ENCODE data around the gene KLHL1.

The KLHL1 gene

DNA sequence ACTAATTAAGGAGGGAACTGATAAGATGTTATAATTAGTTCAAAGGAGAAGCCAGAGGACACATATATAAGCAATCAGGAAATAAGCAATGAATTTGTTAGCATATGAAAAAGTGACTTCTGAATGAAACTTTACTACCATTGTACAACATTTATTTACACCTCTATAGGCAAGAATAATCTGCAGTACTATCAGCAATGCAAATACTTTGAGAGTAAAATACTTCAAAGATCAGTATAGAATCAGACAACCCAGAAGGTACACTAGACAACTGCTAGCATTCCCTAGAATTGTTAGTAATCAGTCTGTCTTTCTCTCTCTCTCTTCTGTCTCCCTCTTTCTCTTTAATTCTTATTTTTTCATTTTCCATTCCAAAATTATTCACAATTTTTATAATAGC is 197.5 kb downstream of the KLHL1 start:
- TF ChIP-seq, protein P1, sequence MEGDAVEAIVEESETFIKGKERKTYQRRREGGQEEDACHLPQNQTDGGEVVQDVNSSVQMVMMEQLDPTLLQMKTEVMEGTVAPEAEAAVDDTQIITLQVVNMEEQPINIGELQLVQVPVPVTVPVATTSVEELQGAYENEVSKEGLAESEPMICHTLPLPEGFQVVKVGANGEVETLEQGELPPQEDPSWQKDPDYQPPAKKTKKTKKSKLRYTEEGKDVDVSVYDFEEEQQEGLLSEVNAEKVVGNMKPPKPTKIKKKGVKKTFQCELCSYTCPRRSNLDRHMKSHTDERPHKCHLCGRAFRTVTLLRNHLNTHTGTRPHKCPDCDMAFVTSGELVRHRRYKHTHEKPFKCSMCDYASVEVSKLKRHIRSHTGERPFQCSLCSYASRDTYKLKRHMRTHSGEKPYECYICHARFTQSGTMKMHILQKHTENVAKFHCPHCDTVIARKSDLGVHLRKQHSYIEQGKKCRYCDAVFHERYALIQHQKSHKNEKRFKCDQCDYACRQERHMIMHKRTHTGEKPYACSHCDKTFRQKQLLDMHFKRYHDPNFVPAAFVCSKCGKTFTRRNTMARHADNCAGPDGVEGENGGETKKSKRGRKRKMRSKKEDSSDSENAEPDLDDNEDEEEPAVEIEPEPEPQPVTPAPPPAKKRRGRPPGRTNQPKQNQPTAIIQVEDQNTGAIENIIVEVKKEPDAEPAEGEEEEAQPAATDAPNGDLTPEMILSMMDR (IDR thresholded peaks at IDR 0.05; ENCODE audit: low read length, missing control alignments): no peak
- no peak for DNase-seq (ENCODE audit: low read depth)
- H3K4me3 ChIP-seq (replicated peaks; ENCODE audit: low read depth, low read length): no peak overlapping the region

DNA sequence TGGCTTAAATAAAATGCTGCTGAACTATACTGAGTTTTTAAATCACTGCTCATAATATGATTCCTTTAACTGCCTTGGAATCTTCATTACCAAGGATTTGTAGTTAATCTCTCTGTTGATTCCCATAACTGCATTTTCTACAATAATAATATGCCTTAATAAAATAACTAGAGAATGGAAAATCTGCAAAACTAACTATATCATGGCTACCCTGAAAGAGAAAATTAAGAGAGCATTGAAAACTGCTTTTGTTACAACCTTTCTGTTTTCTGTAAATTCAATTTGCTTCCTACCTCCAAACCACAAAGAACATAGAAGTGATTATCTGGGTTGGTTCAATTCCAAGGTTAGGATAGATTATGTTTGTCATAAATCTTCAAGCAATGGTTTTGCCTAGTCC is 203.5 kb downstream of the KLHL1 start:
- TF ChIP-seq, protein P1 (IDR thresholded peaks at IDR 0.05; ENCODE audit: low read length, missing control alignments): no peak
- no peak overlapping the region for H3K4me3 ChIP-seq (replicated peaks; ENCODE audit: low read depth, low read length)
- DNase-seq (ENCODE audit: low read depth): no peak

DNA sequence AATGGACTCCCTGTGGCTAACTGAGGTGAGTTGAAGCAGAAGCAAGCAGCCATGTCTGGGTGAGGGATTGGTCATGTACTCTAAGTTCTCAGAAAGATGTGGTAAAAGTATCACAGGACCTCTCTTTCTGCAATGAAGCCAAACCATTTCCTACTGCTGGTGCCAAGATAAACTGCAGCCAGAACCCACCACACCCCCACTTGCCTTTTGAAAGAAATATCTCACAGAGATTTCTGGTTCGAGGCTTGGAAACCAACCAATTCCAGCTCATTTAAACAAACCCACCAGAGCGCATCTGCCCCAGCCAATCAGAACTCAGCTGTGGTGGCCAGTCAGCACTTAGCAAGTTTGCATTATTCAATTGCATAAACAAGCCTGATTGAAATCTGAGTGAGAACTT is 205.2 kb downstream of the KLHL1 start:
- no peak for DNase-seq (ENCODE audit: low read depth)
- no peak overlapping the region for H3K4me3 ChIP-seq (replicated peaks; ENCODE audit: low read depth, low read length)
- TF ChIP-seq, protein P1 (IDR thresholded peaks at IDR 0.05; ENCODE audit: low read length, missing control alignments): no peak

DNA sequence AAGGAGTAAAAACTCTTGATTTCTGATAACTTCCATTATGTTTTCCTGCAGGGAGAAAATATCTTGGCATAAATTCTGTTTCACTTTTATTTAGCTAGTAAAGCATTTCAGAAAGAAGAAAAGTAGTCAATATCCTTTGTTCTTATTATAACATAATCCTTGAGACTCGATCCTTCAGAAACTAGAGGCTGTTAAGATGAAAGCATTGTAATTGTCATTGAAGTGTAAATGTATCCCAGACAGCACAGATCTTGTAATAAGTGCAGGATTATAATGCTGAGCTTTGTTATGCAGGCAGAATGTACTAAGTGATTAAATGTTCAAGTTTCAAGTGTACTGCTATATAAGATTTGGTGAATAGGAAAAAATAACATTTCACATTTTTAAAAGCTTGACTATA is 225.8 kb downstream of the KLHL1 start:
- TF ChIP-seq, protein P1 (IDR thresholded peaks at IDR 0.05; ENCODE audit: low read length, missing control alignments): no peak
- no peak for DNase-seq (ENCODE audit: low read depth)
- H3K4me3 ChIP-seq (replicated peaks; ENCODE audit: low read depth, low read length): no peak overlapping the region

DNA sequence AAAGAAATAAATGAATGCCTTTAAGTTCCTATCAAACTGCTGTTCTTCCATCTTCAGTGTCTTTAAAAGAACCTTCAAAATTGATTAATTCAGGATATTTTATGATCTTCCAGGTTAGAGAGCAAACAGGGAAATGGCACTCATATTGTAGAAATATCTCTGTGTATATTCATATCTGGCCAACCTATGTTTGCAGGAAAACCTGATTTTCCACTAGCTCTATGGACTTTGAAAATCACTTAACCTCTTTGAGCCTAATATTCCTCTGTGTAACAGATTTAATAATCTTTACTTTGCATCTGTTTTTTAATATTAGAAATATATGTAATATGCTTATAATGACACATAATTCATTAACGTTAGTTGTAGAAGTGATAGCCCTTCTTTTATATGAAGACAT is 228.3 kb downstream of the KLHL1 start:
- no peak for DNase-seq (ENCODE audit: low read depth)
- TF ChIP-seq, protein P1 (IDR thresholded peaks at IDR 0.05; ENCODE audit: low read length, missing control alignments): no peak
- no peak overlapping the region for H3K4me3 ChIP-seq (replicated peaks; ENCODE audit: low read depth, low read length)

DNA sequence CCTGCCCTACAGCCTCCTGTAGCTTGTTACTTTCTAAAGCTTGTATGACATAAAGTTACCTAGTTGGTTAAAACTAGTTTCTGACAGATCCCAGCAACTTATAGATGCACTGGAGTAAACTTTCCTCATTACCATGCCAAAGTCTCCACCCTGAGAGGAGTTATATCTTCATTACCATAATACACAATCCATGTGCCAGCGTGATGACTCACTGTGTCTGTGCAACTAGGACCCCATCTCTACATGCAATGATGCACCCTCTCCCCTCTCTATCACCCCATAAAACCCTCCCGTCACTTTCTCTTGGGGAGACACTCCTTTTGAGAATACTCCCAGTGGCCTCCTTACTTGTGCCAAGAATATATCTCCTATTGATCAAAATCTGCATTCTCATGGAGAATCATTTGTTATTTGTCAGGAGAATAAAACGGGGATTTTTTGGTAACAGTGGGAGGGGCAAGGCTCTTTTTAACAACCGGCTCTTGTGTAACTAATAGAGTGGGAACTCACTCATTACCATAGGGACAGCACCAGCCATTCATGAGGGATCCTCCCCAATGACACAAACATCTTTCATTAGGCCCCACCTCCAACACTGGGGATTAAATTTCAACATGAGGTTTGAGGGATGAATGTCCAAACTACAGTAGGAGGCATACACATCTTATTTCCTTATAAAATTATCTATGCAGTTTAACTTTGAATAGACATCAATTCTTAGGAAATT is 235.8 kb downstream of the KLHL1 start:
- no peak for DNase-seq (ENCODE audit: low read depth)
- TF ChIP-seq, protein P1 (IDR thresholded peaks at IDR 0.05; ENCODE audit: low read length, missing control alignments): no peak
- no peak overlapping the region for H3K4me3 ChIP-seq (replicated peaks; ENCODE audit: low read depth, low read length)

DNA sequence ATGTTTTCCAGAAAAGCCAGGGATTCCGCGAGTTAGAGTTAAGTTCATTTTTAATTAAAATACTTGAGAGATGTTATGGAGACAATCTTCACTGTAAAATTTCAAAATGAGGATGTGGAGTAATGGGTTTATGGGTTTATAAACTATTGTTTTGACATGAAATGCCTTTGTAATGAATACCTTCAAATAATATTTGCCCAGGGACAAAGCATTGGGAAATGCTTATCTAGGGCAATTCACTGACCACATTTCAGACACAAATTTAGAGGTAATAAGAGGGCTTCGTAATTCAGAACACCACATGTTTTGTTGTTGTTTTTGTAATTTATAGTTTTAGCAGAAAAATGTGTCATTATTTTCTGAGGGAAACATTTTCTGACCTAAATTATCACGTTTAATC is 241.7 kb downstream of the KLHL1 start:
- no peak overlapping the region for H3K4me3 ChIP-seq (replicated peaks; ENCODE audit: low read depth, low read length)
- TF ChIP-seq, protein P1 (IDR thresholded peaks at IDR 0.05; ENCODE audit: low read length, missing control alignments): no peak
- DNase-seq (ENCODE audit: low read depth): no peak
